Measurements from ENCODE around the gene DTX1. TPM values are rescaled to one million over a fixed set of nuclear protein-coding genes. Genes with fewer than 3 reads are reported as not detected.

The DTX1 gene
- total and polyA plus RNA-seq, 8 donors = 0.43 to 6.2 (median 1.9) TPM

- H3K4me3 ChIP-seq = no peak overlapping the region
- H3K27ac ChIP-seq = no peak overlapping the region
Measured at GRCh38 chr12:113041560-113041959, 15.0 kb upstream of the DTX1 start.

GRCh38 chr12:113043240-113043639 lies 13.3 kb upstream of the DTX1 start:
- DNase-seq = peak in 1 of 2 donors; percentile 36
- Histone ChIP-seq H3K36me3 (no peaks in the 10 kb centered on the region), H3K4me3 (no peak overlapping the region), H3K27ac (no peak overlapping the region), H3K27me3 (peaks cover 0 to 55% (median 0%) of the 10 kb centered on the region in 3 donors), H3K4me1 (peaks cover 0 to 9% (median 0%) of the 10 kb centered on the region in 4 donors), H3K9me3 (peaks cover 0 to 6% (median 0%) of the 10 kb centered on the region in 4 donors)
- intact Hi-C loops (cut with DNase I; ENCODE audit: low total_unique reads) = no loop called here
- TF ChIP-seq POLR2AphosphoS5 (IDR thresholded peaks at IDR 0.05) (no peak), CTCF (IDR thresholded peaks at IDR 0.05) (no peak), EP300 (IDR thresholded peaks at IDR 0.05) (no peak), POLR2A (IDR thresholded peaks at IDR 0.05) (no peak)
- 64 to 71% (median 67%) methylated on average over 8 of the region's 8 CpGs for WGBS, 5 donors

More at GRCh38 chr12:113041560-113041959, 15.0 kb upstream of the DTX1 start:
- no peak for DNase-seq
- Histone ChIP-seq H3K9me3 (peaks cover 0 to 6% (median 0%) of the 10 kb centered on the region in 4 donors), H3K27me3 (peaks cover 0 to 41% (median 0%) of the 10 kb centered on the region in 3 donors), H3K4me1 (peaks cover 0 to 9% (median 0%) of the 10 kb centered on the region in 4 donors), H3K36me3 (no peaks in the 10 kb centered on the region)
- TF ChIP-seq POLR2AphosphoS5 (IDR thresholded peaks at IDR 0.05) (no peak), POLR2A (IDR thresholded peaks at IDR 0.05) (no peak), EP300 (IDR thresholded peaks at IDR 0.05) (no peak), CTCF (IDR thresholded peaks at IDR 0.05) (no peak)
- WGBS, 5 donors = 77 to 94% (median 88%) methylated on average over 7 of the region's 7 CpGs
- intact Hi-C loops (cut with DNase I; ENCODE audit: low total_unique reads) = no loop called here

- Histone ChIP-seq H3K27me3 (peaks cover 0 to 65% (median 0%) of the 10 kb centered on the region in 3 donors), H3K27ac (no peak overlapping the region), H3K4me1 (peaks cover 0 to 9% (median 0%) of the 10 kb centered on the region in 4 donors), H3K36me3 (no peaks in the 10 kb centered on the region), H3K4me3 (no peak overlapping the region), H3K9me3 (peaks cover 0 to 6% (median 0%) of the 10 kb centered on the region in 4 donors)
- DNase-seq = no peak
- TF ChIP-seq POLR2AphosphoS5 (IDR thresholded peaks at IDR 0.05) = no peak
- TF ChIP-seq CTCF (IDR thresholded peaks at IDR 0.05) = no peak
- no peak for TF ChIP-seq POLR2A (IDR thresholded peaks at IDR 0.05)
- TF ChIP-seq EP300 (IDR thresholded peaks at IDR 0.05) = no peak
- 70 to 84% (median 77%) methylated on average over 3 of the region's 3 CpGs for WGBS, 5 donors
- intact Hi-C loops (cut with DNase I; ENCODE audit: low total_unique reads) = no loop called here
Measured at GRCh38 chr12:113044516-113044915, 12.0 kb upstream of the DTX1 start.

GRCh38 chr12:113048716-113049127 lies 7.8 kb upstream of the DTX1 start:
- 8 to 13% (median 9%) methylated on average over 6 of the region's 6 CpGs for WGBS, 5 donors
- intact Hi-C loops (cut with DNase I; ENCODE audit: low total_unique reads) = loop anchor here (5.0 kb wide), 2 partner anchors 49 to 124 kb away; no protein-coding TSS in a partner anchor
- H3K36me3 ChIP-seq = no peaks in the 10 kb centered on the region
- no peak overlapping the region for H3K27ac ChIP-seq
- DNase-seq = peak; percentile 57 to 88
- no peak overlapping the region for H3K4me3 ChIP-seq
- TF ChIP-seq CTCF (IDR thresholded peaks at IDR 0.05) = peak in 5 of 7 experiments; percentile 48 to 93 (median 78)
- no peak for TF ChIP-seq POLR2AphosphoS5 (IDR thresholded peaks at IDR 0.05)
- H3K4me1 ChIP-seq = no peaks in the 10 kb centered on the region
- H3K27me3 ChIP-seq = peaks cover 0 to 65% (median 5%) of the 10 kb centered on the region in 3 donors
- H3K9me3 ChIP-seq = peaks cover 0 to 6% (median 0%) of the 10 kb centered on the region in 4 donors

All from stomach (tissue), 9 donors.